Measurements from ENCODE around the gene HSPA2.

The HSPA2 gene

GRCh38 chr14:64502887-64503433 is 37.6 kb upstream of the HSPA2 start:
- H3K36me3 ChIP-seq (ENCODE audit: insufficient read depth) = no peaks in the 10 kb centered on the region
- no peak overlapping the region for H3K4me3 ChIP-seq (IDR thresholded peaks at IDR 0.05; ENCODE audit: insufficient read depth, low read depth, low read length)
- peaks cover 46% of the 10 kb centered on the region for H3K4me1 ChIP-seq (ENCODE audit: low read depth, poor library complexity, severe bottlenecking)
- no peak for TF ChIP-seq CTCF (conservative IDR thresholded peaks at IDR 0.05; ENCODE audit: low read depth, low read length)
- peak overlapping the region; percentile 85 for H3K4me2 ChIP-seq
- peak overlapping the region; percentile 44 for H2AFZ ChIP-seq (ENCODE audit: low read depth)
- peaks cover 74% of the 10 kb centered on the region for H3K79me2 ChIP-seq (ENCODE audit: insufficient read depth, low read depth)
- peak overlapping the region; percentile 98 for H3K27ac ChIP-seq
- no peaks in the 10 kb centered on the region for H3K27me3 ChIP-seq (ENCODE audit: insufficient read depth, low read depth)
- peak overlapping the region; percentile 97 for H3K9ac ChIP-seq
- H4K20me1 ChIP-seq (ENCODE audit: insufficient read depth) = no peaks in the 10 kb centered on the region

- H2AFZ ChIP-seq (ENCODE audit: low read depth) = peak within 1 kb of the TSS; percentile 47
- peak within 1 kb of the TSS; percentile 97 for H3K9ac ChIP-seq
- no peaks in the 10 kb centered on the region for H3K27me3 ChIP-seq (ENCODE audit: insufficient read depth, low read depth)
- no peak within 1 kb of the TSS for H3K4me3 ChIP-seq (IDR thresholded peaks at IDR 0.05; ENCODE audit: insufficient read depth, low read depth, low read length)
- peaks cover 81% of the 10 kb centered on the region for H3K79me2 ChIP-seq (ENCODE audit: insufficient read depth, low read depth)
- no peaks in the 10 kb centered on the region for H3K36me3 ChIP-seq (ENCODE audit: insufficient read depth)
- peak within 1 kb of the TSS; percentile 85 for H3K4me2 ChIP-seq
- no peaks in the 10 kb centered on the region for H4K20me1 ChIP-seq (ENCODE audit: insufficient read depth)
- no peak for TF ChIP-seq CTCF (conservative IDR thresholded peaks at IDR 0.05; ENCODE audit: low read depth, low read length)
- H3K4me1 ChIP-seq (ENCODE audit: low read depth, poor library complexity, severe bottlenecking) = peaks cover 53% of the 10 kb centered on the region
- H3K27ac ChIP-seq = peak within 1 kb of the TSS; percentile 98
These were observed 36.9 kb upstream of the HSPA2 start, which contains the start of gene ZBTB25 for GRCh38 chr14:64503434-64504309. TSS of gene ZBTB25 (minus strand) at chr14:64503838. CDS start at chr14:64490533, 13,305 bp downstream.

DNA sequence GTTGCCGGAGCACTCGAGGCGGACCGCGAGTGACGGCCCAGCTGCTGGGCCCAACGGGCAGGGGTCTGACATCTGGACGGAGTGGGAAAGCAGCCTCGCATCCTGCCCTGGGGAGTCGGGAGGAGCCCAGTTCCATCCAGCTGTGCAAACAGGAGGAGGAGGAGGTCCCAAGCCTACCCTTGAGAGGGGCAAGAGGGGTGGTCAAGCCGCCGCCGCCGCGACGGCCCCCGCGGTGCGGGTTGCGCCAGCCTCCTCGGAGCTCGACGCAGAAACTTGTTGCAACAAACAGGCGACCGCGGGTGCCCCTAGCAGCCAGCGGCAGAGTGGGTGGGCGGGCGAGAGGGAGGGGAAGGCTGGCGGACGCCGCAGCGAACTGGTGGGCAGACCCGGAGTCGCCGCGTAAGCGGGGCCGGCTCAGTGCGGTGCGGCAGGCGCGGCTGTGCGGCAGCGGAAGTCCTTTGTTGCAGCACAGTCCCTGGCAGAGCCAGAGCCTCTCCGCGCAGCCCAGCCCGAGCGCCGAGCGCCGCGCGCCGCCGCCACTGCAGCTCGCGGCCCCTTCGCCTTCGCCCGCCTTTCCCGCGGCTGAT is 36.1 kb upstream of the HSPA2 start, which contains the start of gene ZBTB1:
ZBTB1 (plus strand) TSS at position 461 of the 587 bp plus-strand sequence. CDS start 16,735 bp downstream, outside the sequence.
- Histone ChIP-seq H3K4me2 (peak within 1 kb of the TSS; percentile 71; the same call in 1 of the 2 replicates), H3K4me1 (ENCODE audit: low read depth, poor library complexity, severe bottlenecking) (peaks cover 56% of the 10 kb centered on the region), H2AFZ (ENCODE audit: low read depth) (peak within 1 kb of the TSS; percentile 47), H3K36me3 (ENCODE audit: insufficient read depth) (no peaks in the 10 kb centered on the region), H4K20me1 (ENCODE audit: insufficient read depth) (no peaks in the 10 kb centered on the region), H3K79me2 (ENCODE audit: insufficient read depth, low read depth) (peaks cover 81% of the 10 kb centered on the region), H3K9ac (peak within 1 kb of the TSS; percentile 97), H3K27me3 (ENCODE audit: insufficient read depth, low read depth) (no peaks in the 10 kb centered on the region), H3K27ac (peak within 1 kb of the TSS; percentile 98), H3K4me3 (IDR thresholded peaks at IDR 0.05; ENCODE audit: insufficient read depth, low read depth, low read length) (no peak within 1 kb of the TSS)
- TF ChIP-seq CTCF (conservative IDR thresholded peaks at IDR 0.05; ENCODE audit: low read depth, low read length) = no peak

DNA sequence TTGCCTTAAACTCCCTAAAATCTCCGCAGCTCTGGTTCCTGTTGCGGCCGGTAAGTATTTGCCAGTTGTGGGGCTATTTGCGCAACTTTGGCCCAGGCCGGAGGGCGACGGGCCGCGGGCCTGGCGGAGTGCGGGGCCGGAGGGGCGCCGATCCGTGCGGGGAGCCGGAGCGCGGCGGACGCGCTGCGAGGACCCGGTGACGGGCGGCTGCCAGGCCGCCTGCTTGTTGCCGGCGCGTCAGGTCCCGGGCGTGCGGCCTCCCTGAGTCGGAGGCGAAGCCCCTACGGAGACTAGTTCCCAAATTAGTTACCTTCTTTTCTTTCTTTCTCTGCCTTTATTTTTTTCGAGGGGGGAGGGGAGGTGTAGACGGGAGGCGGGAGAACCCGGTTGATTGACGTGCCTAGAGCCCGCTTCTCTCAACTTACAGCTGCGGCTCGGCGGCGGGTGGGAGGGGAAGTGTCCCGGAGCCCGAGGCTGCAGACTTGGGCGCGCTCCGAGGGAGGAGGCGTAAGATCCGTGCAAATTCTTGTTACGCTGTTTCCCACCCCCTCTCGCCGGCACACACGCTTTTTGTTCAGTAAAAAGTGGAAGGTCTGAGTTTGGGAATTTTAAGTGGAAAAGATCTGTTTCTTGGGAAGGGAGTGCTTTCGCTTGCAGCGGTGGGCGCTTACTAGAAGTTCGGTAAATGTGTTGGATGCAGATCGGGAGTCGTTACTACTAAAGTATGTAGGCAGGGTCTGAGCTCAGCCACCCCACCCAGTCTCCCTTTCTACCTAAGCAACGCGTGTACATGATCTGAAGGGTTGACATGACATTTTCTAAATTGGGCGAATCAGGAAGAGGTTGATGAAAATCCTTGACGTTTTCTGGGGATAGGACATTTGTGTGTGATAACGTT is 35.4 kb upstream of the HSPA2 start:
- Histone ChIP-seq H3K4me3 (IDR thresholded peaks at IDR 0.05; ENCODE audit: insufficient read depth, low read depth, low read length) (no peak overlapping the region), H3K9ac (peak overlapping the region; percentile 97), H3K4me1 (ENCODE audit: low read depth, poor library complexity, severe bottlenecking) (peaks cover 56% of the 10 kb centered on the region), H4K20me1 (ENCODE audit: insufficient read depth) (no peaks in the 10 kb centered on the region), H2AFZ (ENCODE audit: low read depth) (peak overlapping the region; percentile 47), H3K79me2 (ENCODE audit: insufficient read depth, low read depth) (peaks cover 81% of the 10 kb centered on the region), H3K27ac (peak overlapping the region; percentile 98), H3K4me2 (peak overlapping the region; percentile 71), H3K27me3 (ENCODE audit: insufficient read depth, low read depth) (no peaks in the 10 kb centered on the region), H3K36me3 (ENCODE audit: insufficient read depth) (no peaks in the 10 kb centered on the region)
- TF ChIP-seq CTCF (conservative IDR thresholded peaks at IDR 0.05; ENCODE audit: low read depth, low read length) = no peak

All from KMS-11 (cell line).